Activated T-helper 17 cell treated with anti-CD3 and anti-CD28 coated beads, Interleukin-2, amount 50 U/mL, for 72 hours (primary cell): ENCODE results near the gene SLC39A13. TPM values are rescaled to one million over a fixed set of nuclear protein-coding genes. Genes with fewer than 3 reads are reported as not detected.

Source experiments
- ATAC-seq: fragments of 150-1000 bp; cut with Tn5 transposase; replicated peaks from 2 replicates; pipeline ENCODE4 v1.10.0; 2021; ENCODE audit warnings: mild to moderate bottlenecking, moderate library complexity
- H3K27ac Mint-ChIP-seq: one replicate; pipeline ENCODE4 v1.8.0; 2022; ENCODE audit warnings: mixed read lengths
- H3K27me3 Mint-ChIP-seq: one replicate; pipeline ENCODE4 v1.8.0; 2022; ENCODE audit warnings: mixed read lengths
- H3K36me3 Mint-ChIP-seq: one replicate; pipeline ENCODE4 v1.8.0; 2022; ENCODE audit warnings: low read depth, mild to moderate bottlenecking, mixed read lengths
- H3K4me1 Mint-ChIP-seq: one replicate; pipeline ENCODE4 v1.8.0; 2022; ENCODE audit warnings: mixed read lengths
- H3K4me3 Mint-ChIP-seq: one replicate; pipeline ENCODE4 v1.8.0; 2022; ENCODE audit warnings: mild to moderate bottlenecking, mixed read lengths
- H3K9me3 Mint-ChIP-seq: one replicate; pipeline ENCODE4 v1.8.0; 2022; ENCODE audit warnings: mixed read lengths
- total RNA-seq, 2 donors: library from RNA; stranded (reverse); gene quantifications; one replicate each; pipeline ENCODE4 v1.2.3, GENCODE V29; 2022

SLC39A13 gene
- total RNA-seq = 10 to 100 TPM; 16.1 to 17.5 TPM

GRCh38 chr11:47407746-47408590 lies at the start of gene SLC39A13:
SLC39A13 (plus strand) TSS chr11:47408590; CDS start chr11:47410095, 1,505 bp downstream.
- Mint-ChIP-seq H3K4me1 (peaks cover 8% of the 10 kb centered on the region), H3K36me3 (no peaks in the 10 kb centered on the region), H3K9me3 (no peaks in the 10 kb centered on the region), H3K4me3 (peak within 1 kb of the TSS; percentile 92), H3K27me3 (no peaks in the 10 kb centered on the region), H3K27ac (peak within 1 kb of the TSS; percentile 95)
- ATAC-seq = peak; percentile 86

- H3K4me1 Mint-ChIP-seq = no peaks in the 10 kb centered on the region
- H3K36me3 Mint-ChIP-seq = no peaks in the 10 kb centered on the region
- no peaks in the 10 kb centered on the region for H3K27me3 Mint-ChIP-seq
- no peak overlapping the region for H3K4me3 Mint-ChIP-seq
- ATAC-seq = no peak
- no peak overlapping the region for H3K27ac Mint-ChIP-seq
- H3K9me3 Mint-ChIP-seq = no peaks in the 10 kb centered on the region
Observed at GRCh38 chr11:47358731-47359051, 49.7 kb upstream of the SLC39A13 start.

- no peak overlapping the region for H3K27ac Mint-ChIP-seq
- no peaks in the 10 kb centered on the region for H3K9me3 Mint-ChIP-seq
- ATAC-seq = no peak
- H3K36me3 Mint-ChIP-seq = no peaks in the 10 kb centered on the region
- no peaks in the 10 kb centered on the region for H3K4me1 Mint-ChIP-seq
- no peaks in the 10 kb centered on the region for H3K27me3 Mint-ChIP-seq
- H3K4me3 Mint-ChIP-seq = no peak overlapping the region
Observed at GRCh38 chr11:47359162-47359561, 49.2 kb upstream of the SLC39A13 start.

GRCh38 chr11:47359586-47359985 lies 48.8 kb upstream of the SLC39A13 start:
- H3K27me3 Mint-ChIP-seq = no peaks in the 10 kb centered on the region
- H3K36me3 Mint-ChIP-seq = no peaks in the 10 kb centered on the region
- H3K9me3 Mint-ChIP-seq = no peaks in the 10 kb centered on the region
- no peak overlapping the region for H3K27ac Mint-ChIP-seq
- H3K4me3 Mint-ChIP-seq = no peak overlapping the region
- H3K4me1 Mint-ChIP-seq = no peaks in the 10 kb centered on the region
- no peak for ATAC-seq

GRCh38 chr11:47360341-47360740 lies 48.0 kb upstream of the SLC39A13 start:
- Mint-ChIP-seq H3K27ac (no peak overlapping the region), H3K4me3 (no peak overlapping the region), H3K9me3 (no peaks in the 10 kb centered on the region), H3K4me1 (no peaks in the 10 kb centered on the region), H3K27me3 (no peaks in the 10 kb centered on the region), H3K36me3 (no peaks in the 10 kb centered on the region)
- ATAC-seq = no peak

- Mint-ChIP-seq H3K36me3 (no peaks in the 10 kb centered on the region), H3K9me3 (no peaks in the 10 kb centered on the region), H3K4me3 (no peak overlapping the region), H3K27ac (no peak overlapping the region), H3K4me1 (peaks cover 6% of the 10 kb centered on the region), H3K27me3 (peaks cover 4% of the 10 kb centered on the region)
- peak; percentile 3 for ATAC-seq
Observed at GRCh38 chr11:47361419-47361818, 47.0 kb upstream of the SLC39A13 start.

GRCh38 chr11:47366020-47366490 lies 42.3 kb upstream of the SLC39A13 start:
- peak; percentile 72 for ATAC-seq
- H3K4me3 Mint-ChIP-seq = no peak overlapping the region
- peaks cover 4% of the 10 kb centered on the region for H3K27me3 Mint-ChIP-seq
- no peaks in the 10 kb centered on the region for H3K36me3 Mint-ChIP-seq
- no peak overlapping the region for H3K27ac Mint-ChIP-seq
- peaks cover 21% of the 10 kb centered on the region for H3K4me1 Mint-ChIP-seq
- H3K9me3 Mint-ChIP-seq = no peaks in the 10 kb centered on the region

- peak overlapping the region; percentile 87 for H3K27ac Mint-ChIP-seq
- H3K4me3 Mint-ChIP-seq = peak overlapping the region; percentile 0
- no peaks in the 10 kb centered on the region for H3K36me3 Mint-ChIP-seq
- ATAC-seq = peak; percentile 15
- H3K4me1 Mint-ChIP-seq = peaks cover 21% of the 10 kb centered on the region
- peaks cover 4% of the 10 kb centered on the region for H3K27me3 Mint-ChIP-seq
- no peaks in the 10 kb centered on the region for H3K9me3 Mint-ChIP-seq
Observed at GRCh38 chr11:47369676-47370075, 38.7 kb upstream of the SLC39A13 start.

- H3K27me3 Mint-ChIP-seq = no peaks in the 10 kb centered on the region
- no peak for ATAC-seq
- H3K27ac Mint-ChIP-seq = peak overlapping the region; percentile 30
- no peak overlapping the region for H3K4me3 Mint-ChIP-seq
- H3K4me1 Mint-ChIP-seq = peaks cover 10% of the 10 kb centered on the region
- H3K9me3 Mint-ChIP-seq = no peaks in the 10 kb centered on the region
- no peaks in the 10 kb centered on the region for H3K36me3 Mint-ChIP-seq
Observed at GRCh38 chr11:47372422-47372821, 36.0 kb upstream of the SLC39A13 start.

GRCh38 chr11:47373876-47374719 lies 34.3 kb upstream of the SLC39A13 start:
- Mint-ChIP-seq H3K4me1 (peaks cover 9% of the 10 kb centered on the region), H3K36me3 (no peaks in the 10 kb centered on the region), H3K9me3 (no peaks in the 10 kb centered on the region), H3K27me3 (no peaks in the 10 kb centered on the region), H3K4me3 (peak overlapping the region; percentile 6), H3K27ac (peak overlapping the region; percentile 48)
- peak; percentile 88 for ATAC-seq

GRCh38 chr11:47374720-47375019 lies 33.7 kb upstream of the SLC39A13 start:
- H3K4me3 Mint-ChIP-seq = no peak overlapping the region
- H3K27me3 Mint-ChIP-seq = no peaks in the 10 kb centered on the region
- no peaks in the 10 kb centered on the region for H3K9me3 Mint-ChIP-seq
- H3K4me1 Mint-ChIP-seq = peaks cover 4% of the 10 kb centered on the region
- ATAC-seq = no peak
- no peaks in the 10 kb centered on the region for H3K36me3 Mint-ChIP-seq
- H3K27ac Mint-ChIP-seq = no peak overlapping the region

- Mint-ChIP-seq H3K4me3 (no peak overlapping the region), H3K27ac (no peak overlapping the region), H3K27me3 (no peaks in the 10 kb centered on the region), H3K9me3 (no peaks in the 10 kb centered on the region), H3K4me1 (peaks cover under 1% of the 10 kb centered on the region), H3K36me3 (no peaks in the 10 kb centered on the region)
- no peak for ATAC-seq
Observed at GRCh38 chr11:47375020-47375419, 33.4 kb upstream of the SLC39A13 start.

GRCh38 chr11:47375546-47376085 lies 32.8 kb upstream of the SLC39A13 start:
- Mint-ChIP-seq H3K9me3 (no peaks in the 10 kb centered on the region), H3K4me3 (no peak overlapping the region), H3K36me3 (no peaks in the 10 kb centered on the region), H3K4me1 (no peaks in the 10 kb centered on the region), H3K27me3 (no peaks in the 10 kb centered on the region), H3K27ac (peak overlapping the region; percentile 2)
- ATAC-seq = no peak

GRCh38 chr11:47376107-47376524 lies 32.3 kb upstream of the SLC39A13 start:
- Mint-ChIP-seq H3K4me3 (no peak overlapping the region), H3K9me3 (no peaks in the 10 kb centered on the region), H3K27ac (peak overlapping the region; percentile 2), H3K36me3 (no peaks in the 10 kb centered on the region), H3K4me1 (no peaks in the 10 kb centered on the region), H3K27me3 (no peaks in the 10 kb centered on the region)
- no peak for ATAC-seq
